ENCODE data around the gene HK1.
A peak's percentile ranks its signal among the peaks of the same experiment; 100 is the strongest.

HK1 gene

DNA sequence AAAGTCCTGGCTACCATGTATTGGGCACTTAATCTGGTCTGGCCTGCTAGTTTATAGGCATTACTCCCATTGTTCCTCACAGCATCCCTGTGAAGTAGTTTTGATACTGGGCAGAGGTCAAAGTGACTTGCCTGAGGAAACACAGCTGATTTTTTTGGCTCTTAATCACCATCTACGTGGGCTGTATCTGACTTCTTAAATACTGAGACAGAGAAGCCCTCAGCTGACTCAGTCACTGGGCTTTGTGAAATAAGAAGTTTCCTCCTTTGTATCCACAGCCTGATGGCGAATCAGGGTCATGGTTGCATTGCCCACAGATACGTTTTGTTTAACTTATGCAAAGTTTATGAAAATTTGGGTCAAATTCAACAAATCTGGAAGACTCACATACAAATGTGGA lies 125.2 kb downstream of the HK1 start:
- TF ChIP-seq POLR2A (IDR thresholded peaks at IDR 0.05; ENCODE audit: low read length): no peak
- TF ChIP-seq GATA1 (IDR thresholded peaks at IDR 0.05; ENCODE audit: low read depth, low read length): no peak
- DNase-seq: no peak

DNA sequence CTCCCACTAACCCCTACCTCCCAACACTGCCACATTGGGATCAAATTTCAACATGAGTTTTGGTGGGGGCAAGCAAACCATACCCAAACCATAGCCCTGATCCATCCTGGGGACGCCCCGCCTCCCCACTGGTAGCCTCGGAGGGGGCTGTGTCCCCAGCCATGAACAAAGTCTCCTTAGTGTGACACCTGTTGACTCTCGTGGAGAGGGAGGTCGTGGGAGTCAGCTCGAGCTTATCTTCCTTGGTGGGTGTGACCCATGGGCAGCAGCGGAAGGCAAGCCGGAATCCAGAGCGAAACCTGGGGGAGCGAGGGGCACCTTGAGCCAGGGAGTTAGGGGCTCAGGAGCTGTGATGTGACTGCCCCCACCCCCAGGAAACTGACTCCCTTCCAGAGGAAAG lies 126.5 kb downstream of the HK1 start:
- no peak for TF ChIP-seq POLR2A (IDR thresholded peaks at IDR 0.05; ENCODE audit: low read length)
- TF ChIP-seq GATA1 (IDR thresholded peaks at IDR 0.05; ENCODE audit: low read depth, low read length): no peak
- DNase-seq: no peak

DNA sequence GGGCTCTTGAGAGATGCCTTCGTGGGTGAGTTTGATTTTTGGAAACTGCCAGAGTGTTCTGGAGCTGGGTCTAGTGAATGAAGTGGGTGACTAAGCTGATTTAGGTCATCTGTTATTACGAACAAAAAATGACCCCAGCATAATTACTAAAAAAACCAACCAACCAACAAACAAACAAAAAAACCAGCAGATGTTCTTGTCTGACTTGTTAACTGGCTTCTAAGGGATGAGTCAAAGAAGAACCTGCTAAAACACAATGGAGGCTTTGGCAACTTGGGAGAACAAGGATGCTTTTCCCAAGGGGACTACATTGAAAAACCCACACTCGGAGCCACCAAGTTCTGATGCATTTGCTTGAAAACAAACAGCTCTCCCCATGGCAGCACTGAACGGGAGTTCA lies 126.9 kb downstream of the HK1 start:
- no peak for TF ChIP-seq POLR2A (IDR thresholded peaks at IDR 0.05; ENCODE audit: low read length)
- TF ChIP-seq GATA1 (IDR thresholded peaks at IDR 0.05; ENCODE audit: low read depth, low read length): no peak
- no peak for DNase-seq

DNA sequence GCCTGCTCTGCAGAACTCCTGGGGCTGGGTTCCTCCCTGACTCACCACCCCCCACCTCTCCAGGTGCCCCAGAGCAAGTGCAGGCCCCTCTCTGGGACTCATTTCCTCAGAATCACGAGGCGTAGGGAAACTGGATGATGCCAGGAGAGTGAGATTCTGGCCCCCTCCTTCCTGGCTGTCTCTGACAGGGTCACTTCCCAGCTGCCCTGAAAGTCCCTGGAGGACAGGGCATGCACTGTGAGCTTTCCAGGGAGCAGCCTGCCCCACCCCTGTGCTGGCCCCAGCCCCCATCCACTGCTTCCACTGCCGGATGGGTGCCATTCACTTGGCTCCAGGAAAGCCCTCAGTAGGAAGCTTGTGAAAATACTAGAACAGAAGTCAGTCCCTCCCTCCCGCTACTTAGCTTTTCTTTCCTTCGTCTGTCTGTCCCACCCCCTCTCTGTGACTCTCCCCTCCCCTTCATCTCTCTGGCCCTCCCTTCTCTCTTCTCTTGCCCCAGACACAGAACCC lies 128.1 kb downstream of the HK1 start:
- DNase-seq: no peak
- TF ChIP-seq POLR2A (IDR thresholded peaks at IDR 0.05; ENCODE audit: low read length) (no peak), GATA1 (IDR thresholded peaks at IDR 0.05; ENCODE audit: low read depth, low read length) (no peak)

DNA sequence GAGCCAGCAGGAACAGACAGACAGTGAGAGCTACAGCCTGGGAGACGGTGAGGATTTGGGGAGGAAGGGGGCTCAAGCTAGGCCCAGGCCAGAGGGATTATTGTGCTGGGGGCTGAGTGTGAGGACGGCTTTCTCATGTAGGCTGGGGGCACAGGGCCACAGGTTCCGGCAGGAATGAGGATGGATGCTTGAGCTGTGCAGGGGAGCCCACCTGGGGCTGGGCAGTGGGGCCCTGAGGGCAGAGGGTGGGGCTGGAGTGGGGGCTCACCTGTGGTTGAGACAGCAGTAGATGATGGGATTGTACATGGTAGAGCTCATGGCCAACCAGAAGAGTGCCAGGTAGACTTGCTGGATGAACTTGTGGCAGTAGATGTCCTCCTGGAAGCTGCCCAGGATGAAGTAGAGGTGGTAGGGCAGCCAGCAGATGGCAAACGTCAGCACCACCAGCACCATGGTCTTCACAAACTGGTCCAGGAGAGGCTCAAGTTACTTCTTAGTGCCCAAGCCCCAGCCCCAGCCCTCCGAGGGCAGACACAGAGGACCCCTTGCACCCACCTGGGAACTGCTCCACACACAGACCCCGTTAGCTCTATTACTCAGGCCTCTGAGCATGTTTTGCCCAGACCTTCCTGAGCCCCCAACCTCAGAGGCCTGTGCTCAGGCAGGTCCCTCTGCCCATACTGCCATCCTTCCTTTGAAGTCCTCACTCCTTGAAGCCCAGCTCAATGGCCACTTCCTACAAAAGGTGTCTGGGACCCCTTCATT lies 128.7 kb downstream of the HK1 start:
- TF ChIP-seq POLR2A (IDR thresholded peaks at IDR 0.05; ENCODE audit: low read length) (no peak), GATA1 (IDR thresholded peaks at IDR 0.05; ENCODE audit: low read depth, low read length) (no peak)
- DNase-seq: peak in 1 of 2 experiments; percentile 30

DNA sequence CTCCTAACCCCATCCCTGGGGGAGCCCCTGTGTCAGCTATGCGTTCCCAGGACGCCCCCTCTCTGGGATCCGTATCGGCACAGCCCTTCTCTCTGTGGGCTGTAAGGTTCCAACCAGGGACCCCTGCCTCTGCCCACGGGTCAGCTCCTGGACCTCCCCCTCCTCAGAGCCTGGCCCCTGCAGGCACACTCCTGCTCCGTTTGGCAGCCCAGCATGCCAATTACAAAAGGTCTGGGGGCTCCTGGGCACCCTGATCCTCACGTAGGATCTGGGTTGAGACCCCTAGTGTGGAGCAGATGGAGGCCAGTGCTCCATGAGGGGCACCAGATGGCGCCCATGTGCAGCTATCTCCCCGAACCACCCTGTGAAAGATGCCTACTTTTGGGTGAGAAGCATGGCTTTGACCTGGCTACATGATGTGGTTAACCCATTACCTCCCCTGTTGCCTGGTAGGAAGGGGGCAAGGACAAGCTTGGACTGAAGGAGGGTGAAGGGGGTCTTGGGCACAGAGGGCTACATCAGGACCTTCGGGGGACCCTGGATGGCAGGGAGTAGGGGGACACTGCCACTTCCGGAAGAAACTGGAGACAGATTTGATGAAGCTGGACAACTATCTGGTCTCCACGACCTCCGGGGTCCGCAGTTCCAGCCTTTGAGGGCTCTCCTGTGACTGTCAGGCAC lies 129.5 kb downstream of the HK1 start:
- DNase-seq: peak; percentile 52
- TF ChIP-seq GATA1 (IDR thresholded peaks at IDR 0.05; ENCODE audit: low read depth, low read length) (no peak), POLR2A (IDR thresholded peaks at IDR 0.05; ENCODE audit: low read length) (no peak)

DNA sequence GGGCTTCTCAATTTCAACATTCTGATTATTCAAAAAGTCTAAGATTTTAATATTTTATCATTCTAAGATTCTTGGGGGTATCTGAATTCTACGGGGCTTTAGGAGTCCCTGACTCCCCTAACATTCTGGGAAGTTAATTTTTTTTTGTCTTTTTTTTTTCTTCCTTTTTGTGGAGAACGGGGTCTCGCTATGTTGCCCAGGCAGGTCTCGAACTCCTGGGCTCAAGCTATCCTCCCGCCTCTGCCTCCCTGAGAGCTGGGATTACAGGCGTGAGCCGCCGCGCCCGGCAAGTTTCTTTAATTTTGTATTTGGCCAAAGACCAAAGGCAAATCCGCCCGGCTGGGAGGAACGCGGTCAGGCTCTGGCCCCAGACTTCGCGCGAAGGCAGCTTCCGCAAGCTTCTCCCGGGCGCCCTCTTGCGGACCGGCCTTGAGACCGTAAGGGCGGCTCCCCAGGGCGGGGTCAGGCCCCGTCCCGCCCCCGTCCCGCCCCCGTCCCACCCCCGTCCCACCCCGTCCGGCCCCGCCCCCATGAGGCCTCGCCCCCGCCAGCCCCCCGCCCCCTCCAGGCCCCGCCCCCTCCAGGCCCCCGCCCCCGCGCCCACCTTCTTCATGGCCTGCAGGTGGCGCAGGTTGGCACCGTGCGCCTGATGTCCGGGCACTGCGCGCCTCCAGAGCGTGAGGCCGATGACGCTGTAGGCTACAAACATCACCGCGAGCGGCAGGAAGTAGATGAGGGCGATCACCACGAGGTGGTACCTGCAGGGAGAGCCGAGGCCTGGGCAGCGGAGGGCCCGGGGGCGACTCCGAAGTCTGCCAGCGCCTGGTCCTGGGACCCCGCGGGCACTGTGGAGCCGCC lies 130.3 kb downstream of the HK1 start:
- DNase-seq: peak; percentile 93 to 96
- TF ChIP-seq GATA1 (IDR thresholded peaks at IDR 0.05; ENCODE audit: low read depth, low read length) (no peak), POLR2A (IDR thresholded peaks at IDR 0.05; ENCODE audit: low read length) (peak; percentile 34)

DNA sequence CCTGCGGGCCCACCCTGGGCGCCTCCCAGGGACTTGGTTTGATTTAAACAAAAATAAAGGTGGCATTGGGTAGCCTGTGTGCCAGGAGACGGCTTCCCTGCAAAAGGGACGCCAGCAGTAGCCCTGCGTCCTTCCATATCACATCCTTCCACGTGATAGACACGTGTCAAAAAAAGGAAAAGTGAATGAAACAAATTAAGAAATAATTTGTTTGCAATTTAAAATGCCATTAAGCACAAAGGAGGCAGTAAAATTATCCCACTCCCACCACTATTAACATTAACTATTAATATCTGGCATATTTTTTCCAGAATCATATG lies 130.8 kb downstream of the HK1 start:
- no peak for DNase-seq
- TF ChIP-seq GATA1 (IDR thresholded peaks at IDR 0.05; ENCODE audit: low read depth, low read length) (no peak), POLR2A (IDR thresholded peaks at IDR 0.05; ENCODE audit: low read length) (no peak)

DNA sequence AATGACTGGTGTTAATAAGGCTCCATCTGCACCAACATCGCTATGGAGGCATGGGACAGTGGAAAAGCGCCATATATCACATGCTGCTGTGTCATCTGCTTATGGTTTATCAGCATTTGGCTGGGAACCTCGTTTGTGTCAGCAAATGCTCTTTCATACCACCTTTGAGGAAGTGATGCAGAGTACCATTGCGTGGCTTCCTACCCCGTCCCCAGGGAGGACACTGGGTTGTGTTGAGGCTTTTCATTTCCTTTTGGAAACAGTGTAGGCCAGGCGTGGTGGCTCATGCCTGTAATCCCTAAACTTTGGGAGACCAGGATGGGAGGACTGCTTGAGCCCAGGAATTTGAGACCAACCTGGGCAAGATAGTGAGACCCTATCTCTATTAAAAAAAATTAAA lies 131.7 kb downstream of the HK1 start:
- TF ChIP-seq GATA1 (IDR thresholded peaks at IDR 0.05; ENCODE audit: low read depth, low read length) (no peak), POLR2A (IDR thresholded peaks at IDR 0.05; ENCODE audit: low read length) (no peak)
- peak; percentile 47 to 66 for DNase-seq

DNA sequence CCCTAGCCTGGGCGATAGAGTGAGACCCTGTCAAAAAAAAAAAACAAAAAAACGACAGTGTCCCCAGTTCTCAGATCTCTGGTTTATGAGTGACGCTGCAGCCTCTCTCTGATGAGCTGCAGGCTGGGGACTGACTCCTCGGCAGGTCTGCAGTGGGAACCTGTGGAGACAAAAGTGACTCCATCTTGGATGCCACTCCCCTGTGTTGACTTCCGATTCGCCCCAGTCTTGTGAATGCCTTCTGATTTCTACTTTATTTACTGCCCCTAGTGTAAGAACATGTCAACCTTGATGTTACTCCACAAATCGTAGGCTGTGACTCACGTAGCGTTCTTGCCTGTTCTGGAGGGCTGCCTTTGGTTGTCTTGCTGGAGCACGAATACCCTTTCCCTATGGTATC lies 132.2 kb downstream of the HK1 start:
- no peak for DNase-seq

DNA sequence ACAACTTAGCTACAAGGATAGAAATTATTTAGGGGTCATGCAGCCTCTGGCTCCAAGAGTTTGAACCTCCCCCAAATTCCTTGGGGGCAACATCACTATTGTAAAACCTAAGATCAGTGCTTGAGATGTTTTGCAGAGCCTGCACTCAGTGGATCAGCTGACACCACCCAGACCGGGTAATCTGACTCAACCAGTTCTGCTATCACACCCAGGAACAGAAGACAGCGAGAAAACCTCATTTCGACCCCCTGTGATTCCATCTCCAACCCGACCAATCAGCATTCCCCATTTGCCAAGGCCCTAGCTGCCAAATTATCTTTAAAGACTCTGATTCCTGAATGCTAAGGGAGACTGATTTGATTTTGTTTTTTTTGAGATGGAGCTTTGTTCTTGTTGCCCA lies 133.2 kb downstream of the HK1 start:
- TF ChIP-seq POLR2A (IDR thresholded peaks at IDR 0.05; ENCODE audit: low read length) (no peak), GATA1 (IDR thresholded peaks at IDR 0.05; ENCODE audit: low read depth, low read length) (no peak)
- peak; percentile 55 to 79 for DNase-seq

More for the DNA sequence above, 132.2 kb downstream of the HK1 start:
- TF ChIP-seq POLR2A (IDR thresholded peaks at IDR 0.05; ENCODE audit: low read length): no peak
- no peak for TF ChIP-seq GATA1 (IDR thresholded peaks at IDR 0.05; ENCODE audit: low read depth, low read length)

DNA sequence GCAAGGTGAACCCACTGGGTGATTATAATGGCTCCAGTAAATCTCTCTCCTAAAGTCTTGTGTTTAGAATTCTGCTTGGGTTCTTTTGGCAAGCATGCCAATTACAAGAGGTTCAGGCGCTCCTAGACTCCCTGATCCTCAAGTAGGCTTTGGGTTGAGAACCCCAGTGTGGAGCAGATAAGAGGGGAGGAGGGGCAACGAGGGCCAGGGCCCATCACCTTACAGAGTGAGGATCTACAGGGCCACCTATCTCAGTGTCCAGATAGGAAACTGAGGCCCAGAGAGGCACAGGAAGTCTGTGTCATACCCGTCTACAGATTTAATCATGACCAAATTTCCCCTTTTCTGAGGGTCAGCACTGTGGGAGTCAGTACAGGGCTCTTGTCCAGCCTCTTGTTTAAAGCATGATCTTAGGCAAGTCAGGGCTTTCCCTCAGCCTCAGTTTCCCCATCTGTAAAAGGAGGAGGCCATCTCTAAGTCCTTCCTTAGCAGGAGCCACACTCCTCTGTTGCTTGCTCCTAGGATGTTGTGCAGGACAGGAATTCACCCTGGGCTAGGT lies 134.0 kb downstream of the HK1 start:
- DNase-seq: no peak
- no peak for TF ChIP-seq POLR2A (IDR thresholded peaks at IDR 0.05; ENCODE audit: low read length)
- TF ChIP-seq GATA1 (IDR thresholded peaks at IDR 0.05; ENCODE audit: low read depth, low read length): no peak

DNA sequence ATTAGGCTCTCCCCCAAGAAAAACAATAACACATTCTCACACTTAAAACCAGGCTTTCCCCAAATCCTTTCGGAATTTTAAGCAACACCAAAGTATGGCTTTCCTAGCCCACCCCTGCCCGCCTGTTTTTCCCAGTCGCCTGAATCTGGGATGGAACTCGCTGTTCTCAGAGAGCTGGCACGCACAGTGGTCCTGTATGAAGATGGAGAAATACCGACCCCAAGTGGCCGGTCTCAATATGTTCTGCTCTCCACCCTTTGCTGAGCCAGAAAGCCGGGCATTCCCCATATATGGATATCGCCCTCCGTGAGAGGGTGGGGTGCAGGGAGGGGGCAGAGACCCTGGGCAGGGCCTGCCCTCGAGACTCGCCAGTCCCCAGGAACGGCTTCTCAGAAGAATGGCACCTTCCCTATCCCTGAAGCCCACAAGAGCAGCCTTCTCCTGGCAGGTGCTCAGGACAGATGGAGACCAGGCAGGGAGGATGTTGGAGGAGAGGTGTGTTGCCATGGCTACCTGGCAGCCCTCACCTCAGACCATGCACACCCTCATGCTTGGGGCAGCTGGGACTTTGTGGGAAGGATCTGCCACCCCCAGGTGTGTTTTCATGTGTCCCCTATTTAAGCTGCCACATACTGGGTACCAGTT lies 135.0 kb downstream of the HK1 start:
- TF ChIP-seq GATA1 (IDR thresholded peaks at IDR 0.05; ENCODE audit: low read depth, low read length): no peak
- TF ChIP-seq POLR2A (IDR thresholded peaks at IDR 0.05; ENCODE audit: low read length): no peak
- DNase-seq: peak; percentile 53 to 74
